GM21360 (cell line): ENCODE data around the gene MEGF6.
"Not testable (repeated sequence)": the region's sequence is repeated elsewhere in the genome, so short reads cannot be mapped to it uniquely, and the experiment has no call there.

Experiments
- ATAC-seq: cut with Tn5 transposase; IDR thresholded peaks from one replicate; pipeline ENCODE4 v1.9.1; 2021; ENCODE audit warnings: mild to moderate bottlenecking, moderate library complexity; ENCODE audit not compliant: unreplicated experiment

MEGF6 gene

DNA sequence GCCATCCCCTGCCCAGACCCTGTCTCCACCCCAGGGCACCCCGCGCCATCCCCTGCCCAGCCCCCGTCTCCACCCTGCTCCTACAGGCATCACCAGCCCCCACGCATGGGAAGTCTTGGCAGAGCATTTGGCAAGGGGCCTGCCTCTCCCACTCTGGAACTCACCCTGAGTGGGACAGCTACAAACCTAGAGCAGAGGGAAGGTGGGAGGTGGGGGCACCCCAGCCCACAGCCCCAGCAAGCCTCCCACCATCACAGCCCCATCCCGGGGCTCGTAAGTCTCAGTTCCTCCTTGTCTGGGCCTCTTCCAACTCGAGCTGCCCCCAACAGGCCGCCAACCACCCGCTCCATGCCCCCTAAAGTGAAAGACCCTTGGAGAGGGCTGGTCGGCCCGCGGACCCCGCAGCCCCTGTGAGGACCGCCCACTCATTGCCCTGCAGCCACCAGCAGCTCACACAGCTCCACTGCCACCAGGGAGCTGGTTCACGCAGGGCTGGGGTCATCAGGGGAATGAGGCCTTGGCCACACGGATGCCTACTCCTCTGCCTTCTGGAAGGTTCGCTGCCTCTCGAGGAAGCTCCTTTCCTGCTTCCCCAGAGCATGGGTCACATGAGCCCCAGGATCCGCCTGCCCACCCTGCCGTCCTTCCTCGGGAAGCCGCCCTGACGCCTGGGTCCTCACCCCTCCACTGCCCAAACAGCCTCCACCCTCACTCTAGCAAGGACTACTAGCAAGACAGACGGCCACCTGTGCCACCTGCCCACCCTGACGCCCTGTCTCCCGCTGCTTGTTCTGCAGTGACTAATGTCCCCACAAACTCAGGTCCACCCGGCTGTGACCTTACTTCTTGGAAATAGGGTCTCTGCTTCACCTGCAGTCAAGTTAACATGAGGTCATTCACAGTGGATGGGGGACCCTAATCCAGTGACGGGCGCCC lies 14.4 kb downstream of the MEGF6 start:
- ATAC-seq, result no peak

DNA sequence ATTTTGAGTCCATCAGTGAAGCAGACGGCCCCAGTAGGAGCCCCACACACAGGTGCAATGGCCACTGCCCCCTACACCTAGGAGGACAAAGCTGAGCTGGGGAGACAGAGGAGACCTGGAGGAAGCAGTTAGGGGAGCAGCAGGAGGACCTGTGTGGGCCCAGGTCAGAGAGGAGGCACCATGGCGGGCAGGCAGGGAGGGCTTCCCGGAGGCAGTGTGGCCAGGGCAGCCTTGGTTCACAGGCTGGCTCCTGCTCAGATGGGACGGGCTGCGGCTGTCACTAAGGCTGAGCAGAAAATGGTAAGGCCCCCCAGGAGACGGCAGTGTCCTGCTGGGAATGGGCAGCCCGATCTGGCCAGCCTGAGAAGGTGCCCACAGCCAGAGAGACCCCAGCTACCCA lies 15.4 kb downstream of the MEGF6 start:
- no peak for ATAC-seq

DNA sequence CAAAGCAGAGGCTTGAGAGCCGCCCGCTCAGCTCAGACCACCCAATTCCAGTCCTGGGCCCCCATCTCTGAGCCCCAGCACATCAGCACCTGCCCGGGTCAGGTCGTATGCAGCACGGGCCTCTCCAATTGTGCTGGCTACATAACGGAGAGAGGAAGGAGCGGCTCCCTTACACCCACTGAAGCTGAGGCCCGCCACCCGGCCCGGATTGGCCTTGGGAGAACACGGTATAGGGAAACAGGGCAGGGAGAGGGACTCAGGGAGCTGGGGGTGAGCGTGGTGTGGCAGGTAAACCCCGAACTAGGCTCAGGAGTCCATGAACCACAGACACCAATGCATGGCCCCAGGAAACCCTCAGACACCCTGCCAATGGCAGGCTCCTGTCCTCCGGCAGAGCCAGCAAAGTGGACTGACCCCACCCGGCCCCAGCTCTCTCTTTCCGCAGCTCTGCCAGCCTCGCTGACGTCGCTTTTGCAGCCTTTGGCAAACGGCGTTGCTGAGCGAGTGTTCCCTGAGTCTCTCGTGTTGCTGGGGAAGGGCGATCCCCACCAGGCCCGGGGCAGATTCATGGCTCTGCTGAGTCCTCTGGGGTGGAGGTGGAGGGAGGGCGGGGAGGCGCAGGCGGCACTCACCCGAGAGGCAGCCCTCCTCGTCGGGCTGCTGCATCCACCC lies 16.5 kb downstream of the MEGF6 start:
- ATAC-seq, result no peak

DNA sequence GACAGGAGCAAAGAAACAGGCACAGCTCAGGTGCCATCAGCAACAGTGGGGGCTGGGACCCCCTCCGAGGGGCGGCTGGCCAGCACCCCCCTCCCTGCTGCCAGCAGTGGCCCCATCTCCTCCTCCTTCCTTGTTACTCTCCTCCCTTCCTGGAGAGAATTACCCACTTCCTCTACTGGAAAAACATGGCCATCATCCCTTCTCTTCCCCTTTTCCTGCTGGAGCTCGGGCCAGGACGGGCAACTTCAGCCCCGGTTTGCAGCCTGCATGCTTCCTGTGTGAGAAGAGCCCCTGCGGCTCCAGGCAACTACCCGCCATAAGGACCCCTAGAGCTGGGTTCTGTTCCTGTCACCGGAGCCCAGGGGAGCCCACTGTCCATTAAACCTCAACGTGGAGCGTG lies 17.6 kb downstream of the MEGF6 start:
- no peak for ATAC-seq

DNA sequence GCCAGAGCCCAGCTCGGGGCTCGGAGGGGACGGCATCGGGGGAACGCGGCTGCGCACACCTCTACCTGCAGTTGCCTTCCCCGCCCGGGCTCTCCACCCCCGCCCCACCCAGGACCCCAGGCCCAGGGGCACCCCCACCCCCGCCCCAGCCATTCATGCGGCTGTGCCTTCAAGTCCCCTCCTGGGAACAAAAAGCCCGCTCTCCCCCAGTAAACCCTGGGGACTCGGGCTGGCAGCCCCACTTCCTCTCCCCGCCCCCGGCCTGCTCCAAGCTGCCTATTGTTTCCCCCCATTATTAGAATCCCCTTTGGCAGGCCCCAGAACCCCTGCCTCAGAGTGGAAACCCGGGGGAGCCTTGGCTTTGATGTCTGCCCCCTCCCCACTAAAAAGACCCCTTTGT lies 18.0 kb downstream of the MEGF6 start:
- no peak for ATAC-seq

DNA sequence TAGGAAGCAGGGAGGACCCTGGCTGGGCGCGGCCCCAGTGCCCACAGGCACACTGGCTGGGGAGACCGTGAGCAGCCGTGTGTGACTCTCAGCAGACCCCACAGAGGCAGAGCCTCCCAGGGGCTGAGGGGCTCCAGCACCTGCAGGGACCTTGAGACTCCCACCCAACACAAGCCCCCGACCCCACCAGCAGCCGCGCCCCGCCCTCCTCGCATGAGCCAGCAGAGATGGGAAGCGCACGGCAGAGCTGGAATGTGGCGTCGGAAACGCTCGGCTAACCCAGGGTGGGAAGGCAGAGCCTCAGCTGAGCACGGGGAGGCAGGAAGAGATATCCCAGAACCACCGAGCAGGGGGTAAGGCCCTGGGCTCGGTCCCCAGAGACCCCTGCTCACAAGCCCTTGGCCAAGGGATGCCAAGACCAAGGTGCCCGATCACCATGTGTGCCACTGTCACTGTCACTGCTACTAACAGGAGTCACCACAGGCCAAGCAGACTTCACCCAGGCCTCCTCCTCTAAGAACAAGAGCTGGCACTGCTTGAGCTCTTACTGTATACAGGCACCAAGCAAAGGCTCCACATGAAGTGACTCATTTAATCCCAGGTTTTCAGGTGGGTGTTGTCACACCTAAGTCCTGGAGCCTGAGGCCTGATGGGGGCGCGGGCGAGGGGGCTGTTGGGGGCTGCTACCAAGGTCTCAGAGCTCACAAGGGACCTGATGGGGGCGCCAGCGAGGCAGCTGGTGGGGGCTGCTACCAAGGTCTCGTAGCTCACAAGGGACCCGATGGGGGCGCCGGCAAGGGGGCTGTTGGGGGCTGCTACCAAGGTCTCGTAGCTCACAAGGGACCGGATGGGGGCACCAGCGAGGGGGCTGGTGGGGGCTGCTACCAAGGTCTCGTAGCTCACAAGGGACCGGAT lies 20.1 kb downstream of the MEGF6 start:
- no peak for ATAC-seq

DNA sequence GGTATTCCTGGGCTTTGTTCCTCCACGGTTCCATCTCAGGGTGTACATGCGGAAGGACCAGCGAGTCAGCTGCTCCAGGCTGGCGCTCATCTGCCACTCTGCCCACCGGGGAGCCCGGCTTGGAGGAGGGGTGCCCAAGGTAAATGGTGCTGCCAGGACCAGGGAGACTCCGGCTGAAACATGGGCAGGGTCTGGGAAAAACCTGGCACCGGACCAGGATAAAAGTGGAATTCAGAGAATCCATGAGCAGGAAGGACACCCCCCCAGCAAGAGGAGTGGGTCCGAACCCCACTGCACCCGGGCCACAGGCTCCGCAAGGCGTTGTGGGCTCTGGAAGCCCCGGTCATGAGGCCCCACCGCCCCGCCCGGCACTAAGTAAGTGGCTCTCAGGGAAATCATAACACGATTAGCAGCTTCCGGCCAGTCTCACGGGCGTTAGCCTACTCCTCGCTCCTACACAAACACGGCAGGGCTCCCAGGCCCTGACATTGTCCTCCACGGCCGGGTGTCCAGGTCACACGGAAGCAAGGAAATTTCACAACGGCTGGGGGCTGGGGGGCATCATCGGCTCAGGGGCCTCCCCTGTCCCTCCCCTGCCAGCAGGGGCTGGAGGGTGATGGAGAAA lies 21.1 kb downstream of the MEGF6 start:
- no peak for ATAC-seq

DNA sequence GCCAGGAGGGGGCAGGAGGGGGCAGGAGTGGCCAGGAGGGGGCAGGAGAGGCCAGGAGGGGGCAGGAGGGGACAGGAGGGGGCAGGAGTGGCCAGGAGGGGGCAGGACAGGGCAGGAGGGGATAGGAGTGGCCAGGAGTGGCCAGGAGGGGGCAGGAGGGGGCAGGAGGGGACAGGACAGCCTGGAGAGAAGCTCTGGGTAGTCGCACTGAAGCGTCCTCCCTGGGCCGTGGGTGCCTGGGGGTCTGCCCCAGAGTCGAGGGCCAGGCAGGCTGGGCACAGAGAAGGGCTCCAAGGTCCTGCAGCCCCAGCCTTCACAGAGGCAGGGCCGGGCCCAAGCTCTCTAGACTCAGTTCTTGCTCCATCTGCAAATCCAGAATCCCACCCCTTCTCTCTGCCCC lies 22.9 kb downstream of the MEGF6 start:
- ATAC-seq, result no peak

DNA sequence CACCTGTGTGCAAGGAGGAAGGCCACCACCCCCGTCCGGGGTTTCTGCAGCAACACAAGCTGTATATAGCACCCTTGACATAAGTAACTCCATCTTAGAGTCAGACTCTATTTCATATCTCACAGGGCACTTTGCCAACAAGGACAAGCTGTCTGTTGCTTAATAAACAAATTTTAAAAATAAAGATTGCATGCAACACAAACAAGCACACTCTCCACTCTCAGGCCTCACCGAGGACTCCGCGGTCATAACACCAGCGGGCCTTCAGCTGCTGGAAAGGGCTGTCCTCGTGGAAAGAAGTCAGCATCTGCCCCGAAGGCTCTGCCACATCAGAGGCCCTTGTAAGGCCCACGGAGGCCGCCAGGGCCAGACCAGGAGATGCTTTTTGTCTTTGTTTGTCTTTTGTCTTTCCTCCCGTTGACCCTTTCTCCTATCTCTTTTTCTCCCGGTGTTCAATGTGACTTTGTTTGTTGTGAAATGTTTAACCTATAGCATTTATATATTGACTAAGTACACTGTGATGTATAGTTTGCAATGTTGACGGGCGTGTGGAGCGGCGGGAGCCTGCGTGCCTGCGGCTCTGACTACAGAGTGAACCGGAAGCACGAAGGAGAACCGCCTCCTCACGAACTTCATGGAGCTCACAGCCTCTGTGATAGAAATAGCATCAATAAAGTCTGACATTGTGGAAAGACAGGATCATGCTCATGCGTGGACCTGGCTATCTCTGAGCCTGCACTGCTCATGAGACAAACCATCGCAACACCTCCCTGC lies 24.1 kb downstream of the MEGF6 start:
- no peak for ATAC-seq

DNA sequence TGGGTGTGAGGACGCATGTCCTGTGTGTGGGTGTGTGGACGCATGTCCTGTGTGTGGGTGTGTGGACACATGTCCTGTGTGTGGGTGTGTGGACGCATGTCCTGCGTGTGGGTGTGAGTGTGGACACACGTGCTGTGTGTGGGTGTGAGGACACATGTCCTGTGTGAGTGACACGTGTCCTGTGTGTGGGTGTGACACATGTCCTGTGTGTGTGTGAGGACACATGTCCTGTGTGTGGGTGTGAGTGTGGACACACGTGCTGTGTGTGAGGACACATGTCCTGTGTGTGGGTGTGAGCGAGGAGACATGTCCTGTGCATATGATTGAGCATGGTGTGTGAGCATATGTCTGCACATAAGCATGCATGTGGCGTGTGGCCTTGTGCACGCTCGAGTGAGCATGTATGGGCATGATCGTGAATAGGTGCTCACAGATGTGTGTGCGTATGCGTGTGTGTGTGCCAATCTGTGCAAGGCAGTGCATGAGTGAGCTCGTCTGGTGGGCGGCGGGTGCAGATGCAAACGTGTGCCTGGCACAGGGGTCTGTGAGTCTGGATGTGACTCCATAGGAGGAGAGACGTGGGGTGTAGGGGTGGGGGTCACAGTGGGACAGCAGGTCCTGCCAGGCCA lies 25.3 kb downstream of the MEGF6 start:
- ATAC-seq, result no peak

DNA sequence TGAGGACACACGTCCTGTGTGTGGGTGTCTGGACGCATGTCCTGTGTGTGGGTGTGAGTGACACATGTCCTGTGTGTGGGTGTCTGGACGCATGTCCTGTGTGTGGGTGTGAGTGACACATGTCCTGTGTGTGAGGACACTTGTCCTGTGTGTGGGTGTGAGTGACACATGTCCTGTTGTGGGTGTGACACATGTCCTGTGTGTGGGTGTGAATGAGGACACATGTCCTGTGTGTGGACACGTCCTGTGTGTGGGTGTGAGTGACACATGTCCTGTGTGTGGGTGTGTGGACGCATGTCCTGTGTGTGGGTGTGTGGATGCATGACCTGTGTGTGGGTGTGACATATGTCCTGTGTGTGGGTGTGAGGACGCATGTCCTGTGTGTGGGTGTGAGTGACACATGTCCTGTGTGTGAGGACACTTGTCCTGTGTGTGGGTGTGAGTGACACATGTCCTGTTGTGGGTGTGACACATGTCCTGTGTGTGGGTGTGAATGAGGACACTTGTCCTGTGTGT lies 25.9 kb downstream of the MEGF6 start:
- ATAC-seq, result not testable (repeated sequence)

DNA sequence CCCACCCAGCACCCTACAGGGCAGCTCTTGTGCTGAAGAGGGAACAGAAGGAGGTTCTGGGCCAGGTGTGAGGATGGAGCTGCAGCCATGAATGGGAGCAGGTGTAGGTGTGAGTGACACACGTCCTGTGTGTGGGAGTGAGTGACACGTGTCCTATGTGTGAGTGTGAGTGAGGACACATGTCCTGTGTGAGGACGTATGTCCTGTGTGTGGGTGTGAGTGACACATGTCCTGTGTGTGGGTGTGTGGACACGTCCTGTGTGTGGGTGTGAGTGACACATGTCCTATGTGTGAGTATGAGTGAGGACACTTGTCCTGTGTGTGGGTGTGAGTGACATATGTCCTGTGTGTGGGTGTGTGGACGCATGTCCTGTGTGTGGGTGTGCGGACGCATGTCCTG lies 26.4 kb downstream of the MEGF6 start:
- no peak for ATAC-seq

DNA sequence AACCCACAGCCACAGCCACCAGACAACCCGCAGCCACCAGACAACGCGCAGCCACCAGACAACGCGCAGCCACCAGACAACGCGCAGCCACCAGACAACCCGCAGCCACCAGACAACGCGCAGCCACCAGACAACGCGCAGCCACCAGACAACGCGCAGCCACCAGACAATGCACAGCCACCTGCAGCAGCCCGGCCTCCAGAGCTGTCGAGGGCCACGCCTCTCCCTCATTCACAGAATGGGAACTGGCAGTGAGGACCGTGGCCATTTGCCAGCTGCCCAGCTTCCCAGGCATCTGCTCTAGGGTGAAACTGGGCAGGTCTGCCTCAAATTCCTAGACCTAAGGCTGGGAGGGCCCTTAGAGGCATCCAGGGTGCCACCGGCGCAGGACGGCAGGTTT lies 27.6 kb downstream of the MEGF6 start:
- not testable (repeated sequence) for ATAC-seq

DNA sequence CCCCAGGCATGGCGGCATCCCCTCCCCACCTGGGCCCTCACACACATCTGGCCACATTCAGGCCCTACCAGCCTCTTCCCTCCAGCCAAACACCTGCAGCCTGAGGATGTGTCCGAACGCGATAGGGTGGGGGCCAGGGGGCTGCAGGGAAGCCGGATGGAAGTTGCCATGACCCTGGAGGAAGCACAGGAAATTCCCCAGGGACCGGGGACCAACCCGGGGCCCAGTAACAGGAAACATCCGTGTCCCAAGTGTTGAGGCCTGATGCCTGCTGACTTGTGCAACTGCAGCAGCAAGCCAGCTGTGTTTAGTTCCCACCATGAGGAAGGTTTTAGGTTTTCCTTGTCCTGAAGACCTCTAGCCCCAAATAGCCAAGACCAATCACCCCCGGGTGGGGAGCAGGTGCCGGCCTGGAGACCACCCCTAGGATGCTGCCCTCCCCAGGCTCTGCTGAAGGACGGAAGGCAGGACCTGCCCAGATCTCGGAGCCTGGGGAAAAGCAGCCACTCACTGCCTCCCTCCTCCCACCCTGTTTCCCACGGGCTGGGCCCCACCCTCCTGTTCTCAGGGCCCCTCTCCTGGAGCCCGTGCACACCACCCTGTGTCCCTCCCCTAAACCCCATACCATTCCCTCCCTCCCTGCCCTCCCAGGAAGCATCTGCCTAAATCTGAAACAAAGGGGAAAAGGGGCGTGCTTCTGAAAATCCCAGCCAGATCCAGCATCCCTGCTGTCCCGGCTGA lies 29.8 kb downstream of the MEGF6 start:
- no peak for ATAC-seq

DNA sequence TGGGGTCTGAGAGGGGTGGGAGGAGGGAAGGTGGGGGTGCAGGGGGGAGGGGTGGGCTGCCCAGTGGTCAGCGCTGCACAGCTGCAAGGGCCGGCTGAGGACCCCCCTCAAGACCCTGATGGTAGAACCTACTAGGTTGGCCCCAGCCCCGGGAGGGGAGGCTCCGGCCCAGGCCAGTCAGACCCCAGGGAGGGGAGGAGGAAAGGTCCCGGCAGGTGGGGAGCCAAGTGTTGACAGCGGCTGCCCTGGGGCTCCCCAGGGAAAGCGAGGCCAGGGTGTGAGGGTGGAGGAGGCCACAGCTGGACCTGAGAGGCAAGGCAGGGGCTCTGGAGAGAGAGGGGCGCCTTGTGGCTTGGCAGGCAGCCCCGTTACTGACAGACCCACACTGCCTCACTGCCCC lies 31.1 kb downstream of the MEGF6 start:
- no peak for ATAC-seq

DNA sequence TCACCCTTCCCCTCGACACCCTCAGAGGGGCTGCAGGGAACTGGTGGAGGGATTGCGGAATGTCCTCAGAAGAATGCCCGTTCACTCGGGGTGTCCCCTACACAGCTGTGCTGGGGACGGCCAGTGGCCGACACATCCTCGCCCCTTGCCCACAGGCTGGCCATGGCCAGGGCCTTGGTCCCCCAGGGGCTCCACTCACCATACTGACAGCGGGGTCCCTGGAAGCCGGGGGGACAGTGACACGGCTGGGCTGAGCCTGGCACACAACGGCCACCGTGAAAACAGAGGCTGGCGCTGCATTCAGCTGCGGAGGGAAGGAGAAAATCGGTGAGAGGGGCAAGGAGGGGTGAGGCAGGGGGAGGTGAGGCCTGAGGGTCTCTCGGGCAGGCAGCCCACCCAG lies 31.7 kb downstream of the MEGF6 start:
- ATAC-seq, result no peak

DNA sequence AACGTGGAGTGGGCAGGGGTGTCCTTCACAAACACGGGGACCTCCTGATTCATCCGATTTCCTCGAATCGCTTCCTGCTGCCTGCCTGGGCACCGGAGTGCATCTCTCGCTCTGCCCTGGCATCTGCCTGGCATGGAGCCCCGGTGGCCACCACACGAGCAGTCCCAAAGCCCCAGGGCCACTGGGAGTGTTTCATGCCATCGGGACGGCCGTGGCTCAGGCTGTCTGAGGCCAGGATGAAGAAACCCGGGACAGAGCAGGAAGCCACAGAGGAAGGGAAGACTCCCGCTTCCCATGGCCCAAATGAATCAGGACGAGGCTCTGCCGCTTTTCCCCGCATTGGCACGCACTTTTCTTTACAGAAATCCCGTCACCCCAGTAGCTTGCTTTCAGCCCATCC lies 32.4 kb downstream of the MEGF6 start:
- no peak for ATAC-seq

DNA sequence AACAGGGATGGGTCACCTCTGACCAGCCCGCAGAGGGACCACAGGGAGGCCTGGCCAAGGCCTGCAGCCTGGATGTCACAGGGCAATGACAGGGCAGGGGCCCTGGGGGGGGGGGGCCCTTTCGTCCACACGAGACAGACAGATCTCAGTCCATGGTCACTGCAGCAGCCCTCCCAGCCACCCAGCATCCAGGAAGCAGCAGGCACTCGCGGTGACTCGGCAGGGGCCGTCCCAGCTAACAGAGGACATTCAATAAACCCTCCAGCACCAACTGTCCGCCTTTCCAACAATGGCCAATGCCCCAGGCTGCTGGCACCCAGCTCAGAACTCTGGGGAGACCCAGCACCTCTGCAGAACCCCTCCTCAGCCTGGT lies 32.9 kb downstream of the MEGF6 start:
- no peak for ATAC-seq
